Measurements from ENCODE around the gene SLIT3.
A peak's percentile ranks its signal among the peaks of the same experiment; 100 is the strongest.

Gene SLIT3

GRCh38 chr5:168952196-168952595 is 348.7 kb downstream of the SLIT3 start:
- H3K4me3 ChIP-seq (ENCODE audit: low read depth, low read length) = no peak overlapping the region
- DNase-seq (ENCODE audit: low read depth) = no peak
- TF ChIP-seq, protein P1, sequence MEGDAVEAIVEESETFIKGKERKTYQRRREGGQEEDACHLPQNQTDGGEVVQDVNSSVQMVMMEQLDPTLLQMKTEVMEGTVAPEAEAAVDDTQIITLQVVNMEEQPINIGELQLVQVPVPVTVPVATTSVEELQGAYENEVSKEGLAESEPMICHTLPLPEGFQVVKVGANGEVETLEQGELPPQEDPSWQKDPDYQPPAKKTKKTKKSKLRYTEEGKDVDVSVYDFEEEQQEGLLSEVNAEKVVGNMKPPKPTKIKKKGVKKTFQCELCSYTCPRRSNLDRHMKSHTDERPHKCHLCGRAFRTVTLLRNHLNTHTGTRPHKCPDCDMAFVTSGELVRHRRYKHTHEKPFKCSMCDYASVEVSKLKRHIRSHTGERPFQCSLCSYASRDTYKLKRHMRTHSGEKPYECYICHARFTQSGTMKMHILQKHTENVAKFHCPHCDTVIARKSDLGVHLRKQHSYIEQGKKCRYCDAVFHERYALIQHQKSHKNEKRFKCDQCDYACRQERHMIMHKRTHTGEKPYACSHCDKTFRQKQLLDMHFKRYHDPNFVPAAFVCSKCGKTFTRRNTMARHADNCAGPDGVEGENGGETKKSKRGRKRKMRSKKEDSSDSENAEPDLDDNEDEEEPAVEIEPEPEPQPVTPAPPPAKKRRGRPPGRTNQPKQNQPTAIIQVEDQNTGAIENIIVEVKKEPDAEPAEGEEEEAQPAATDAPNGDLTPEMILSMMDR (IDR thresholded peaks at IDR 0.05; ENCODE audit: low read depth, low read length, missing control alignments) = no peak

DNA sequence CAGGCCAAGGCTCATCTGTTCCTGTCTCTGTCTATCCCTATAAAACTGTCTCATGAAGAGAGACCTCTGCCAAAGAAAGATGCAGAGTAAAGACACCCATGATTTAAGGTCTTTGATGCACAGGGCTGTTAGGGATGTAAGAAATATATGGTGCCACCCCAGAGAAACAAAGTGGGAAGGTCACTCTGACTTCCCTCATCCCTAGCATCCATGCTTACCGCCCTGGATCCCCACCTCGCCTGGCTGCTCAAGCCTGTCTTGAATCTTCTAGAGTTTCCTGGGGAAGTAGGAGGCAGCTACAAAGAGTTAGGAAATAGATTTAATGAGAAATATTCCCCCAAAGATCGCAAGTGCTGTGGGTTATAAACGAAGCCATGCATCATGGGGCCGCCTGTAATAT is 349.2 kb downstream of the SLIT3 start:
- TF ChIP-seq, protein P1 (IDR thresholded peaks at IDR 0.05; ENCODE audit: low read depth, low read length, missing control alignments) = no peak
- H3K4me3 ChIP-seq (ENCODE audit: low read depth, low read length) = no peak overlapping the region
- DNase-seq (ENCODE audit: low read depth) = no peak

GRCh38 chr5:168951356-168951755 is 349.6 kb downstream of the SLIT3 start:
- DNase-seq (ENCODE audit: low read depth) = no peak
- no peak overlapping the region for H3K4me3 ChIP-seq (ENCODE audit: low read depth, low read length)
- TF ChIP-seq, protein P1 (IDR thresholded peaks at IDR 0.05; ENCODE audit: low read depth, low read length, missing control alignments) = no peak

DNA sequence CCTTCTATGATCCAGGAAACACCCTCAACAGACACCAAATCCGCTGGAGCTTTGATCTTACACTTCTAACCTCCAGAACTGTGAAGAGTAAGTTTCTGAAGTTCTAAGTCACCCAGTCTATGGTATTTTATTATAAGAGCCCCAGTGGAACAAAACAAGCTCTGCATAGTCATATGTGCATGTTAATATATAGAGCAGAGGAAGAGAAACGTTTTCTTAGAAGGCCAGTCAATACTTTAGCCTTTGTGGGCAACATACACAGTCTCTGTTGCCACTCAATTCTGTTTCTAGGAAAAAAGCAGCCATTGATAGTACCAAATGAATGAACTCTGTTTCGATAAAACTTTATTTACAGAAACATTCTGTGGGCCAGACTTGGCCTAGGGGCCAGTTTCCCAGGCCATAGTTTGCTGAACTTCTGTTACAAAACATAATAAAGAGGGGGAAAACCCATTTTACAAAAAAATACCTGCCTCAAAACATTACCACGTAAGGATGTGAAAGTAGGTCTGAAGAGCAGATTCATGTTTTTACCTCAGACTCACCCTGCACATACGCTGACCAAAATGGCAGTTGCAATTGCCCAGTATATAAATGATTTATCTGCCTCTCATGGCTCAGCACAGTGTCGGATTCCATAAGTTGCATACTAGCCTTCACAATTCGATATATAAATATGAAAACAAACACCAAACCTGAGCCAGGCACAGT is 350.5 kb downstream of the SLIT3 start:
- TF ChIP-seq, protein P1 (IDR thresholded peaks at IDR 0.05; ENCODE audit: low read depth, low read length, missing control alignments) = no peak
- DNase-seq (ENCODE audit: low read depth) = no peak
- H3K4me3 ChIP-seq (ENCODE audit: low read depth, low read length) = no peak overlapping the region

DNA sequence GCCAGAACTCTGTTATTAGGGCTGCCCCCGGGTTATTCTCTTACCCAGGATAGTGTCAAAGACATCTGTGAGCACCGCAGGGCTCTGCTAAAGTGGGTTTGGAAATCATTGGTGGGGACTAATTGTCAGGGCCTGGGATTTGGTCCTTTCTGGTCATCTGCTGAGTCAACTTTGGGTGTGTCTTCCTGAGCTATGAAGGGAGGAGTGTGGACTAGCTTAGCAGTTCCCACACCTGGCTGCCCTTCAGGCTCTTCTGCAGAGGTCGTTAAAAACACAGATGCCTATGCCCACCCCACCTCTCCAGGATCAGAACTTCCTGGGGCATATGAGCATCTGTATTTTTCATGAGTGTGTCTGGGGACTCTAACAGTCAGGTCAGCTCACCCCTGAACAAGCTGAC is 352.2 kb downstream of the SLIT3 start:
- no peak for DNase-seq (ENCODE audit: low read depth)
- H3K4me3 ChIP-seq (ENCODE audit: low read depth, low read length) = no peak overlapping the region
- TF ChIP-seq, protein P1 (IDR thresholded peaks at IDR 0.05; ENCODE audit: low read depth, low read length, missing control alignments) = no peak

- no peak for DNase-seq (ENCODE audit: low read depth)
- TF ChIP-seq, protein P1 (IDR thresholded peaks at IDR 0.05; ENCODE audit: low read depth, low read length, missing control alignments) = peak; percentile 88
- H3K4me3 ChIP-seq (ENCODE audit: low read depth, low read length) = no peak overlapping the region
Observed at GRCh38 chr5:168947212-168947868, 353.6 kb downstream of the SLIT3 start.
